ENCODE measurements around the gene WDR81. TPM values are rescaled to one million over a fixed set of nuclear protein-coding genes. Genes with fewer than 3 reads are reported as not detected.
"Not testable (repeated sequence)": the region's sequence is repeated elsewhere in the genome, so short reads cannot be mapped to it uniquely, and the experiment has no call there.

Gene WDR81
- total and polyA plus RNA-seq, 11 donors = 7.2 to 29.0 (median 9.3) TPM

DNA sequence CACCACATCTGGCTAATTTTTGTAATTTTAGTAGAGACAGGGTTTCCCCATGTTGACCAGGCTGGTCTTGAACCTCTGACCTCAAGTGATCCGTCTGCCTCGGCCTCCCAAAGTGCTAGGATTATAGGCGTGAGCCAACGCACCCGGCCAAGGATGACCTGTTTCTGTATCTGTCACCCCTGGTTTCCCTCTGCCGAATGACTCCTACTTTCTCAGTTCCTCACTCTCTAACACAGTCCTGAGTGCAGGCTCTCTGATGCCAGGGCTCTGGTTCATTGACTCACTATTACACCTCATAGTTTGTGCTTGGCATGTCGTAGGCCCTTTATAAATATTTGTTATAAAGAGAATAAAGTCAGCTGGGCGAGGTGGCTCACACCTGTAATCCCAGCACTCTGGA, 29.1 kb upstream of the WDR81 start:
- H3K36me3 ChIP-seq = no peaks in the 10 kb centered on the region
- DNase-seq (no peak), ATAC-seq (no peak)
- 86 to 93% (median 88%) methylated on average over 8 of the region's 8 CpGs for WGBS, 4 donors
- no peak overlapping the region for H3K27ac ChIP-seq
- no peaks in the 10 kb centered on the region for H3K27me3 ChIP-seq
- H3K4me1 ChIP-seq = no peaks in the 10 kb centered on the region
- H3K9me3 ChIP-seq = peaks cover 0 to 5% (median 0%) of the 10 kb centered on the region in 12 donors
- TF ChIP-seq, protein P1, sequence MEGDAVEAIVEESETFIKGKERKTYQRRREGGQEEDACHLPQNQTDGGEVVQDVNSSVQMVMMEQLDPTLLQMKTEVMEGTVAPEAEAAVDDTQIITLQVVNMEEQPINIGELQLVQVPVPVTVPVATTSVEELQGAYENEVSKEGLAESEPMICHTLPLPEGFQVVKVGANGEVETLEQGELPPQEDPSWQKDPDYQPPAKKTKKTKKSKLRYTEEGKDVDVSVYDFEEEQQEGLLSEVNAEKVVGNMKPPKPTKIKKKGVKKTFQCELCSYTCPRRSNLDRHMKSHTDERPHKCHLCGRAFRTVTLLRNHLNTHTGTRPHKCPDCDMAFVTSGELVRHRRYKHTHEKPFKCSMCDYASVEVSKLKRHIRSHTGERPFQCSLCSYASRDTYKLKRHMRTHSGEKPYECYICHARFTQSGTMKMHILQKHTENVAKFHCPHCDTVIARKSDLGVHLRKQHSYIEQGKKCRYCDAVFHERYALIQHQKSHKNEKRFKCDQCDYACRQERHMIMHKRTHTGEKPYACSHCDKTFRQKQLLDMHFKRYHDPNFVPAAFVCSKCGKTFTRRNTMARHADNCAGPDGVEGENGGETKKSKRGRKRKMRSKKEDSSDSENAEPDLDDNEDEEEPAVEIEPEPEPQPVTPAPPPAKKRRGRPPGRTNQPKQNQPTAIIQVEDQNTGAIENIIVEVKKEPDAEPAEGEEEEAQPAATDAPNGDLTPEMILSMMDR (IDR thresholded peaks at IDR 0.05) = no peak
- TF ChIP-seq POLR2A (IDR thresholded peaks at IDR 0.05) = no peak
- no peak overlapping the region for H3K4me3 ChIP-seq
- intact Hi-C loops (cut with DNase I) = no loop called here

DNA sequence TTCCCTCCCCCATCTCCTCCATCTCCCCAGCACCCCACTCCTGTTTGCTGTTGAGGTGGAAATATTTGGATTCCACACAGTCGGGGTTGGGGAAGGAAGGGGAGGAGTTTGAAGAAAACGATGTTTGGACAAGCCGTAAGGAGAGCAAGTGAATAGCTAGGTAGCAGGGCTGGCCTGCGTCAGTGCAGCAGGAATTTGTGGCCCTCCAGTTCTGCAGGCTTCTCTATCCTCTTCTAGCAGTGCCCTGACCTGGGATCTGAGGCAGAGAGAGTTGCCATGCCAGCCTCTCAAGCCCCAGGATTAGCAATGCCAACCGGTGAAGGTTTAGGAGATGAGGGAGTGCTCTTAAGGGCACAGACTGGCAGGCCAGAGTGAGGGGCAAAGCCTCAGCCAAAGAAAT, 26.8 kb upstream of the WDR81 start:
- H3K27ac ChIP-seq = no peak overlapping the region
- no peaks in the 10 kb centered on the region for H3K36me3 ChIP-seq
- DNase-seq (no peak), ATAC-seq (no peak)
- intact Hi-C loops (cut with DNase I) = no loop called here
- no peaks in the 10 kb centered on the region for H3K4me1 ChIP-seq
- WGBS, 4 donors = 59 to 67% (median 64%) methylated on average over 5 of the region's 5 CpGs
- H3K4me3 ChIP-seq = no peak overlapping the region
- no peaks in the 10 kb centered on the region for H3K27me3 ChIP-seq
- TF ChIP-seq, protein P1 (IDR thresholded peaks at IDR 0.05) = no peak
- no peak for TF ChIP-seq POLR2A (IDR thresholded peaks at IDR 0.05)
- no peaks in the 10 kb centered on the region for H3K9me3 ChIP-seq

DNA sequence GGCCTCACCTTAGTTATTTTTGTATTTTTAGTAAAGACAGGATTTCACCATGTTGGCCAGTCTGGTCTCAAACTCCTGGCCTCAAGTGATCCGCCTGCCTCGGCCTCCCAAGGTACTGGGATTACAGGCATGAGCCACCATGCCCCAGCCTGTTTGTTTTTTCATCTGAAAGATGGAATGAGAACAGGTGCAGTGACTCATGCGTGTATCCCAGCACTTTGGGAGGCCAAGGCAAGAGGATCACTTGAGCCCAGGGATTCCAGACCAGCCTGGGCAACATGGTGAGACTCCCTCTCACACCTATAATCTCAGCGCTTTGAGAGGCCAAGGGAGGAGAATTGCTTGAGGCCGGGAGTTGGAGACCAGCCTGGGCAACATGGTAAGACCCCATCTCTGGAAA, 24.6 kb upstream of the WDR81 start:
- H3K27ac ChIP-seq; DNase-seq; H3K9me3 ChIP-seq; H3K36me3 ChIP-seq; ATAC-seq; H3K4me1 ChIP-seq; H3K4me3 ChIP-seq; intact Hi-C loops (cut with DNase I); H3K27me3 ChIP-seq: not testable (repeated sequence)
- 89 to 94% (median 90%) methylated on average over 3 to 5 of the region's 5 CpGs for WGBS, 4 donors

DNA sequence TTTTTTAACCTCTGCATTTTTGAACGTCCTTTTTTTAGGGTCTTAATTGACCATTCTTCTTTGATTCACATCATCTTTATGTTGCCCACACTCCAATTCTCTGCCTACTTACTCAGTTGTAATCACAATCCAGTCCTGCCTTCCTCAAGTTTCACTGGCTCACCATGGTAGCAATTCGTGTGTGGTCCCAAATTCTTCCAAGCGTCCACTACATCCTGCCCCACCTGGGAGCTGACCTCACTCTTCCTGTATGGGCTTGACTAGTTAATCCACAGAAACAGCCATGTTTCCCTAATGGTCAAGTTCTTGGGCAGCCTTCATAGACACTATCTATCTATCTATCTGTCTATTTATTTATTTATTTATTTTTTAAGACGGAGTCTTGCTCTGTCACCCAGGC, 21.4 kb upstream of the WDR81 start:
- peak in 2 of 4 donors; percentile 18 to 34 for ATAC-seq
- TF ChIP-seq, protein P1 (IDR thresholded peaks at IDR 0.05) = no peak
- TF ChIP-seq POLR2A (IDR thresholded peaks at IDR 0.05) = no peak
- H3K9me3 ChIP-seq = no peaks in the 10 kb centered on the region
- H3K36me3 ChIP-seq = peaks cover 0 to 2% (median 0%) of the 10 kb centered on the region in 9 donors
- intact Hi-C loops (cut with DNase I) = no loop called here
- H3K27ac ChIP-seq = no peak overlapping the region
- no peaks in the 10 kb centered on the region for H3K4me1 ChIP-seq
- 55 to 62% (median 57%) methylated on average over 4 of the region's 4 CpGs for WGBS, 4 donors
- no peak overlapping the region for H3K4me3 ChIP-seq
- DNase-seq = no peak
- no peaks in the 10 kb centered on the region for H3K27me3 ChIP-seq

DNA sequence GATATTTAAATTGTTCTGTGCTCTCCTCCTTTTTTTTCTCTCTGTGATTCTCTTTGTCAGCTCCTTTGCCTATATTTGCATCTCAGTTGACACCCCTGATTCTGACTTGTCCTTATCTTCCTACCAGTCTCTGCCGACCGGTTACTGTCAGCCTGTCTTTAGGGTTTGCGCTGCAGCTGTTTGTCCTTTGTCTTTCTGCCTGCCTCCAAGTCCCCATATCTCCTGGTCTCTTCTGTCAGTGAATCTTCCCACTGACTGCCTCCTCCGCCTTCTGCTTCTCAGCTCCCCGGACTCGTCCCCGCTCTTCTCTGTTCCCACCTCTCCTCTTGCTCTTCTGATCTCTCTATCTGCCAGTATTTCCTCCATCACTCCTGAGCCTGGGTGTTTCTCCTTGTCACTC, 19.5 kb upstream of the WDR81 start:
- TF ChIP-seq, protein P1 (IDR thresholded peaks at IDR 0.05) = no peak
- no peak for TF ChIP-seq POLR2A (IDR thresholded peaks at IDR 0.05)
- Histone ChIP-seq H3K27ac (no peak overlapping the region), H3K9me3 (no peaks in the 10 kb centered on the region), H3K36me3 (peaks cover 0 to 2% (median 0%) of the 10 kb centered on the region in 9 donors), H3K27me3 (no peaks in the 10 kb centered on the region), H3K4me3 (no peak overlapping the region), H3K4me1 (peaks cover 0 to 12% (median 7%) of the 10 kb centered on the region in 12 donors)
- intact Hi-C loops (cut with DNase I) = loop anchor here in 1 of 10 donors (5.0 kb wide), 1 partner anchor 33 kb away; no protein-coding TSS in a partner anchor
- WGBS, 4 donors = 78 to 84% (median 79%) methylated on average over 7 of the region's 7 CpGs
- DNase-seq (no peak), ATAC-seq (no peak)

Measured in heart left ventricle (tissue), 16 donors.